Thyroid gland (tissue), 4 donors: ENCODE measurements around the gene TIAM1. TPM values are rescaled to one million over a fixed set of nuclear protein-coding genes. Genes with fewer than 3 reads are reported as not detected.

Experiments
- DNase-seq, 2 donors: peaks; one replicate each; pipeline ENCODE4 v3.0.0-alpha.2; 2019
- H3K27ac ChIP-seq, 3 donors: fragments of 200-600 bp; sonication (generic); 1 replicate in 2 of 3; 2 replicates in 1 of 3; pipeline ENCODE4 v1.5.1; 2016 to 2019; ENCODE audit warnings: mild to moderate bottlenecking in 1 of 3, moderate library complexity in 1 of 3
- H3K27me3 ChIP-seq: fragments of 200-600 bp; sonication (generic); one replicate; pipeline ENCODE4 v1.5.1; 2019
- H3K36me3 ChIP-seq, 2 donors: fragments of 200-600 bp; sonication (generic); one replicate each; pipeline ENCODE4 v1.5.1; 2016 to 2019
- H3K4me1 ChIP-seq, 2 donors: fragments of 200-600 bp; sonication (generic); one replicate each; pipeline ENCODE4 v1.5.1; 2017 to 2019
- H3K4me3 ChIP-seq, 3 donors: fragments of 200-600 bp; sonication (generic); replicated peaks in 1 of 3; 1 replicate in 2 of 3; 2 replicates in 1 of 3; pipeline ENCODE4 v1.5.1; 2016; ENCODE audit warnings: mild to moderate bottlenecking in 1 of 3
- H3K9me3 ChIP-seq: fragments of 200-600 bp; sonication (generic); one replicate; pipeline ENCODE4 v1.5.1; 2017
- POLR2A ChIP-seq, 2 donors: fragments of 450-650 bp; IDR thresholded peaks; one replicate each; pipeline ENCODE4 v1.6.1; 2017; ENCODE audit warnings: antibody characterized with exemption in 2 of 2, mild to moderate bottlenecking in 2 of 2, moderate library complexity in 1 of 2
- WGBS, 2 donors: methylation state at CpG; one replicate each; pipeline ENCODE4 v1.1.5; 2017; 5-methylcytosine and 5-hydroxymethylcytosine counted together
- intact Hi-C: fragments of 100-400 bp; cut with DNase I; formaldehyde crosslinking; loops from one replicate; pipeline ENCODE4 v1.15.1; 2023
- total RNA-seq, 4 donors: library from RNA; depleted of rRNA; stranded (reverse); fragments of >200 nt; gene quantifications; one replicate each; pipeline ENCODE4 v1.2.3, GENCODE V29; 2016
- TF ChIP-seq, protein P1 (sequence below), 6 experiments: fragments of 200-600 bp in 3 of 6; fragments of 450-650 bp in 3 of 6; sonication (generic) in 3 of 6; IDR thresholded peaks; one replicate each; pipeline ENCODE4 v1.5.1; 2016 to 2019; ENCODE audit warnings: antibody characterized with exemption in 6 of 6, mild to moderate bottlenecking in 2 of 6, inconsistent platforms in 1 of 6, moderate library complexity in 1 of 6

TIAM1 gene
- total RNA-seq, 4 donors from 2014 or later = 2.2 to 6.7 (median 2.4) TPM

GRCh38 chr21:31345136-31345535 is 1.1 kb upstream of the TIAM1 start:
- intact Hi-C loops = no loop called here
- TF ChIP-seq, protein P1, sequence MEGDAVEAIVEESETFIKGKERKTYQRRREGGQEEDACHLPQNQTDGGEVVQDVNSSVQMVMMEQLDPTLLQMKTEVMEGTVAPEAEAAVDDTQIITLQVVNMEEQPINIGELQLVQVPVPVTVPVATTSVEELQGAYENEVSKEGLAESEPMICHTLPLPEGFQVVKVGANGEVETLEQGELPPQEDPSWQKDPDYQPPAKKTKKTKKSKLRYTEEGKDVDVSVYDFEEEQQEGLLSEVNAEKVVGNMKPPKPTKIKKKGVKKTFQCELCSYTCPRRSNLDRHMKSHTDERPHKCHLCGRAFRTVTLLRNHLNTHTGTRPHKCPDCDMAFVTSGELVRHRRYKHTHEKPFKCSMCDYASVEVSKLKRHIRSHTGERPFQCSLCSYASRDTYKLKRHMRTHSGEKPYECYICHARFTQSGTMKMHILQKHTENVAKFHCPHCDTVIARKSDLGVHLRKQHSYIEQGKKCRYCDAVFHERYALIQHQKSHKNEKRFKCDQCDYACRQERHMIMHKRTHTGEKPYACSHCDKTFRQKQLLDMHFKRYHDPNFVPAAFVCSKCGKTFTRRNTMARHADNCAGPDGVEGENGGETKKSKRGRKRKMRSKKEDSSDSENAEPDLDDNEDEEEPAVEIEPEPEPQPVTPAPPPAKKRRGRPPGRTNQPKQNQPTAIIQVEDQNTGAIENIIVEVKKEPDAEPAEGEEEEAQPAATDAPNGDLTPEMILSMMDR (IDR thresholded peaks at IDR 0.05) = no peak
- TF ChIP-seq POLR2A (IDR thresholded peaks at IDR 0.05) = no peak
- Histone ChIP-seq H3K4me3 (no peak overlapping the region), H3K36me3 (no peaks in the 10 kb centered on the region), H3K4me1 (no peaks in the 10 kb centered on the region), H3K27me3 (no peaks in the 10 kb centered on the region), H3K27ac (no peak overlapping the region), H3K9me3 (no peaks in the 10 kb centered on the region)
- DNase-seq = no peak
- 87 to 88% methylated on average over 2 of the region's 2 CpGs for WGBS, 2 donors

DNA sequence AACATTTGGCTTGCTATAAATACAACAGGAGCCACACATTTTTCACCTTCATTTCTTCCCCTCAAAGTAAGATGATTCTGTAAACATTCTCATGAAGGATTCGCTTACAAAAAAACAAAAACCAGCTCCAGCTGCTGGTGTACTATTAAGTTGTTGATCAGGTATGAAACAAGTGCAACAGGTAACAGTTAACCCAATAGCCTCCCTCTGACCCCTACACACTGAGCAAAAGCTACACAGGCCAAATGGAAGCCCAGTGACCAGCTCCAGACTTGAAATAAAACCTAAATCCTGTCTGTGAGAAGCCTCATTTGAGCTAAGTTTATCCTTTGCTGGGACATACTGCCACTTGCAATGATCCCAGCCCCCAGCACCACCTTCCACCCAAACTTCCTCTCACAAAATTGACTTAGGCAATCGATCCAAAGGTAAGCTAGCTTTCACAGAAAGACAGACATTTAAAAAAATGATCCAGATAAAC is 991 bp downstream of the TIAM1 start:
- H3K36me3 ChIP-seq = no peaks in the 10 kb centered on the region
- intact Hi-C loops = no loop called here
- peak overlapping the region in 1 of 3 donors; percentile 8 for H3K4me3 ChIP-seq
- no peak for TF ChIP-seq POLR2A (IDR thresholded peaks at IDR 0.05)
- TF ChIP-seq, protein P1 (IDR thresholded peaks at IDR 0.05) = no peak
- DNase-seq = no peak
- no peaks in the 10 kb centered on the region for H3K4me1 ChIP-seq
- WGBS, 2 donors = 17 to 27% methylated on average over 2 of the region's 2 CpGs
- no peak overlapping the region for H3K27ac ChIP-seq
- H3K9me3 ChIP-seq = no peaks in the 10 kb centered on the region
- H3K27me3 ChIP-seq = no peaks in the 10 kb centered on the region

DNA sequence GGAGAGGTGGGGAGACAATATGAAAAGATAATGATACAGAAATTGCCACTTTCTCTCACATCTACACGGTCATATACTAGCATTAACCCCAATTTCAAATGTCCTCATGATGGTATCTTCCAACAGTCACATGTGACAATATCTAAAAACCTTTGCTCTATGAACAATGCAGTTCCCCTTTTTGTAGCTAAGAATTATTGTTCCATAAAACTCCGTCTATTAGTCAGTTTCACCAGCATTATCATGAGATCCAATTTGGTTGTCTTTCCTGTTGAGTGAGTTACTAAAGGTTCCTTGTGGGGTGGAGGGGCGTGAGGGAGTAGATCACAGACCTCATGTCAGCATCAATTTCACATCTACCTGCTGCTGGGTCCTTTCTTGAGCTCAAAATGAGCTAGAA is 1.7 kb downstream of the TIAM1 start:
- Histone ChIP-seq H3K27me3 (no peaks in the 10 kb centered on the region), H3K9me3 (no peaks in the 10 kb centered on the region), H3K36me3 (no peaks in the 10 kb centered on the region), H3K4me3 (no peak overlapping the region), H3K4me1 (no peaks in the 10 kb centered on the region), H3K27ac (no peak overlapping the region)
- TF ChIP-seq, protein P1 (IDR thresholded peaks at IDR 0.05) = no peak
- no peak for TF ChIP-seq POLR2A (IDR thresholded peaks at IDR 0.05)
- intact Hi-C loops = no loop called here
- no peak for DNase-seq
- WGBS, 2 donors = 80 to 83% methylated on average over 3 of the region's 3 CpGs

DNA sequence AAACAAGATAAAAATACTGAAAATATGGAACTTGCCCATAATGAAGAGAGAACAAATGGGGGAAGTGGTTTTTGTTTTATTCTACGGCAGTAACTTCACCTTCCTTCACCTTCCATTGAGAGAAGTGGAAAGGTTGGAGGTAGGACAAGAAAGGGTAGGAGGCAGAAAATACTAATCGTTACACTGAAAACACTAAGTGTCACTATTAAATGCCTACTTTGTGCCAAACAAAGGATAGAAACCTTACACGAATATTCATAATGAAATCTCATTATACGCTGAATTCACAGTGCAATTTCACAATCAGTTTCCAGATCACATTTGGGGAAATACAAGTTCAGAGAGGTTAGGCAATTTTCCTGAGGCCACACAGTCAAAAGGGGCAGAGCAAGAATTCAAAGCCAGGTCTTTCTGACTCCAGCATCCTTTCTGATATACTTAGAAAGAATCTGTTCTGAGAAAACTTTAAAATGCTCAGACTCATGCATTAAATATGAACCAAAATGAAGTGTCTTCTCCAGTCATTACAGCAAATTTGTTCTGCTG is 3.0 kb downstream of the TIAM1 start:
- no peaks in the 10 kb centered on the region for H3K9me3 ChIP-seq
- H3K4me1 ChIP-seq = no peaks in the 10 kb centered on the region
- H3K27ac ChIP-seq = no peak overlapping the region
- H3K4me3 ChIP-seq = no peak overlapping the region
- no peaks in the 10 kb centered on the region for H3K27me3 ChIP-seq
- TF ChIP-seq, protein P1 (IDR thresholded peaks at IDR 0.05) = no peak
- no peak for TF ChIP-seq POLR2A (IDR thresholded peaks at IDR 0.05)
- no peak for DNase-seq
- WGBS, 2 donors = 78 to 87% methylated on average over 4 of the region's 4 CpGs
- H3K36me3 ChIP-seq = no peaks in the 10 kb centered on the region
- intact Hi-C loops = no loop called here

GRCh38 chr21:31340514-31340913 is 3.5 kb downstream of the TIAM1 start:
- intact Hi-C loops = no loop called here
- H3K4me1 ChIP-seq = no peaks in the 10 kb centered on the region
- H3K9me3 ChIP-seq = no peaks in the 10 kb centered on the region
- no peaks in the 10 kb centered on the region for H3K27me3 ChIP-seq
- DNase-seq = no peak
- no peak overlapping the region for H3K27ac ChIP-seq
- 79 to 92% methylated on average over 6 of the region's 6 CpGs for WGBS, 2 donors
- no peaks in the 10 kb centered on the region for H3K36me3 ChIP-seq
- no peak overlapping the region for H3K4me3 ChIP-seq
- TF ChIP-seq POLR2A (IDR thresholded peaks at IDR 0.05) = no peak
- TF ChIP-seq, protein P1 (IDR thresholded peaks at IDR 0.05) = no peak
